SHP77 (cell line): ENCODE measurements around the gene CEACAM5.
"Not testable (repeated sequence)": the region's sequence is repeated elsewhere in the genome, so short reads cannot be mapped to it uniquely, and the experiment has no call there.

ENCODE experiments used
- DNase-seq, 2 experiments: peaks; one replicate each; lab custom pipeline; 2025; lab: John Stamatoyannopoulos, UW

CEACAM5 gene

GRCh38 chr19:41700381-41701195 lies 7.8 kb upstream of the CEACAM5 start:
- no peak for DNase-seq

- peak; percentile 6 to 18 for DNase-seq
These were observed 6.9 kb upstream of the CEACAM5 start for GRCh38 chr19:41701401-41702075.

GRCh38 chr19:41702171-41702651 lies 6.2 kb upstream of the CEACAM5 start:
- DNase-seq = no peak

- no peak for DNase-seq
These were observed 4.7 kb upstream of the CEACAM5 start for GRCh38 chr19:41703602-41704293.

DNA sequence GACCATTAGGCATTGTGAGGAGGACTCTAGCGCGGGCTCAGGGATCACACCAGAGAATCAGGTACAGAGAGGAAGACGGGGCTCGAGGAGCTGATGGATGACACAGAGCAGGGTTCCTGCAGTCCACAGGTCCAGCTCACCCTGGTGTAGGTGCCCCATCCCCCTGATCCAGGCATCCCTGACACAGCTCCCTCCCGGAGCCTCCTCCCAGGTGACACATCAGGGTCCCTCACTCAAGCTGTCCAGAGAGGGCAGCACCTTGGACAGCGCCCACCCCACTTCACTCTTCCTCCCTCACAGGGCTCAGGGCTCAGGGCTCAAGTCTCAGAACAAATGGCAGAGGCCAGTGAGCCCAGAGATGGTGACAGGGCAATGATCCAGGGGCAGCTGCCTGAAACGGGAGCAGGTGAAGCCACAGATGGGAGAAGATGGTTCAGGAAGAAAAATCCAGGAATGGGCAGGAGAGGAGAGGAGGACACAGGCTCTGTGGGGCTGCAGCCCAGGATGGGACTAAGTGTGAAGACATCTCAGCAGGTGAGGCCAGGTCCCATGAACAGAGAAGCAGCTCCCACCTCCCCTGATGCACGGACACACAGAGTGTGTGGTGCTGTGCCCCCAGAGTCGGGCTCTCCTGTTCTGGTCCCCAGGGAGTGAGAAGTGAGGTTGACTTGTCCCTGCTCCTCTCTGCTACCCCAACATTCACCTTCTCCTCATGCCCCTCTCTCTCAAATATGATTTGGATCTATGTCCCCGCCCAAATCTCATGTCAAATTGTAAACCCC lies 2.8 kb upstream of the CEACAM5 start:
- DNase-seq = no peak

GRCh38 chr19:41706741-41707501 lies 1.5 kb upstream of the CEACAM5 start:
- DNase-seq = peak; percentile 63

DNA sequence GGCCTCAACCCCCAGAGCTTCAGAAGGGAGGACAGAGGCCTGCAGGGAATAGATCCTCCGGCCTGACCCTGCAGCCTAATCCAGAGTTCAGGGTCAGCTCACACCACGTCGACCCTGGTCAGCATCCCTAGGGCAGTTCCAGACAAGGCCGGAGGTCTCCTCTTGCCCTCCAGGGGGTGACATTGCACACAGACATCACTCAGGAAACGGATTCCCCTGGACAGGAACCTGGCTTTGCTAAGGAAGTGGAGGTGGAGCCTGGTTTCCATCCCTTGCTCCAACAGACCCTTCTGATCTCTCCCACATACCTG lies 969 bp upstream of the CEACAM5 start:
- peak in 1 of 2 experiments; percentile 7 for DNase-seq

DNA sequence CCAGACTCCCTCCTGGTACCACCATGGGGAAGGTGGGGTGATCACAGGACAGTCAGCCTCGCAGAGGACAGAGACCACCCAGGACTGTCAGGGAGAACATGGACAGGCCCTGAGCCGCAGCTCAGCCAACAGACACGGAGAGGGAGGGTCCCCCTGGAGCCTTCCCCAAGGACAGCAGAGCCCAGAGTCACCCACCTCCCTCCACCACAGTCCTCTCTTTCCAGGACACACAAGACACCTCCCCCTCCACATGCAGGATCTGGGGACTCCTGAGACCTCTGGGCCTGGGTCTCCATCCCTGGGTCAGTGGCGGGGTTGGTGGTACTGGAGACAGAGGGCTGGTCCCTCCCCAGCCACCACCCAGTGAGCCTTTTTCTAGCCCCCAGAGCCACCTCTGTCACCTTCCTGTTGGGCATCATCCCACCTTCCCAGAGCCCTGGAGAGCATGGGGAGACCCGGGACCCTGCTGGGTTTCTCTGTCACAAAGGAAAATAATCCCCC lies 505 bp upstream of the CEACAM5 start:
- no peak for DNase-seq

GRCh38 chr19:41709516-41709915 lies 1.1 kb downstream of the CEACAM5 start:
- DNase-seq = not testable (repeated sequence)

GRCh38 chr19:41709951-41710645 lies 1.7 kb downstream of the CEACAM5 start:
- no peak for DNase-seq

GRCh38 chr19:41711376-41712261 lies 3.2 kb downstream of the CEACAM5 start:
- DNase-seq = no peak

DNA sequence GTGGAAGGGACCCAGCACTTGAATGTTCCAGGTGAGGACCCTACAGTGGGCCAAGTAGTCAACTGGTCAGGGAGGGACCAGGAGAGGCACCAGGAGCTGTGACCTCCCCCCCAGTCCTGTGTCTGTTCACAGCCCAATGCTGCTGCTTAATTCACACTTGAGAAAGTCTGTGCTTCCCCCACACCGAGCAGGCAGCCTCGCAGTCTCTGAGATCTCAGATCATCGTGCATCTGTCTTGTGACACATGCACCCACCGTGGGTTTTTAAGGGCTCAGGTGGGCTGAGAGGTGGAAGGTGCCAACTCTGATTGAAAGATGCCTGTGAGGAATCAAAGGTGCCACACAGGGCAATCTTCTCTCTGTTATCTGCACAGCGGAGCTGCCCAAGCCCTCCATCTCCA lies 6.2 kb downstream of the CEACAM5 start:
- no peak for DNase-seq

GRCh38 chr19:41718761-41719160 lies 10.3 kb downstream of the CEACAM5 start:
- no peak for DNase-seq

DNA sequence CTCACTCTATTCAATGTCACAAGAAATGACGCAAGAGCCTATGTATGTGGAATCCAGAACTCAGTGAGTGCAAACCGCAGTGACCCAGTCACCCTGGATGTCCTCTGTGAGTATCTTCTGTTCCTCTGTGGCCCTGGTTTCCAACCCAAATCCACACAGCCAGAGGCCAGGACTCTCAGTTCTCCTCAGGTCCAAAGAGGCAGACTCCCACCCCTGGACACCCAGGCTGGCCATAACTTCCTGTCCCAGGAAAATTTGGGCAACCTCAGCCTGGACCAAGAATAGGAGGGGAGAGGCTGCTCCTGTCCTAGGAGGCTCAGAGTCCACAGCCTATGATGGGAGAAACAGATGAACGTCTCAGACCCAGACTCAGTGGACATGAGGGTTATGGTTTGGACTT lies 11.7 kb downstream of the CEACAM5 start:
- DNase-seq = no peak

DNA sequence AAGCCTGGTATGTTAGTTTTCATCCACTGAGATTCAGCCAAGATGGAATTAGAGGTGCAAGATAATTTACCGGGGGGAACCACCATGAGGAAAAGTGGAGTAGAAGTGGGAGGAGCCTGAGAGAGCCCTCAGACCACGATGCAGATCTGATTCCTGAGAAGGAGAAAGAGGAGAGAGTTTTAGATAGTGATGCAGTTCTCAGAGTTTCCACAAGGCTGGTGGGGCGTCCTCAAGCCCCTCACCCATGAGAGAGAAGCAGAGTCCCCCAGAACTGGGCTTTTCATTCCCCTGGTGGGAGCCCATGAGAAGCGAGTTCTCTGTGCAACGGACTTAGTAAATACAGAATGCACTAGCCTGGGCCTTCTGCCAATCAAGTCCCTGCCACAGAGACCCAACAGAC lies 18.1 kb downstream of the CEACAM5 start:
- no peak for DNase-seq

GRCh38 chr19:41734156-41734555 lies 25.7 kb downstream of the CEACAM5 start:
- no peak for DNase-seq

DNA sequence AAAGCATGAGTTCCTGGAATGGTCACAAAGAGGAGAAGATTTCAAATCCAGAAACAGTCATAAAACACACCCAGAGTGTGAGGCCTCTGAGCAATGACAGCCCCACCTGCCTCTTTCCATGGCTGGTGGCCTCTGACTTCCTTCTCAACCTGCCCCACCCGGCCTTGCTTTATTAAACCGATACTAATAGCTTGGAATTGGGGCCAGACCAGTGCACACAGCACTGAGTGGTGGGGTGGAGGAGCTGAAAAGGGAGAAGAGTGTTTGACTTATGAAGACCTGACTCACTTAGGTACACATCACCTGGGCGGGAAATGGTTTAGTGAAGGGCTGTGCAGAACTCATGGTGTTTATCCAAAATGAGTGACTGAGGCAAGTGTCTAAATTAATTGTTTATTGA lies 26.2 kb downstream of the CEACAM5 start:
- DNase-seq = peak; percentile 31 to 38

- DNase-seq = no peak
These were observed 26.7 kb downstream of the CEACAM5 start for GRCh38 chr19:41735071-41735600.

GRCh38 chr19:41739361-41739760 lies 30.9 kb downstream of the CEACAM5 start:
- DNase-seq = no peak
